HepG2 (cell line): ENCODE measurements around the gene SUN1. TPM values are rescaled to one million over a fixed set of nuclear protein-coding genes. Genes with fewer than 3 reads are reported as not detected.

Source experiments
- ATAC-seq: fragments of 200-7000 bp; cut with Tn5 transposase; 3 replicates; pipeline ENCODE4 v1.9.1; 2020; ENCODE audit warnings: mild to moderate bottlenecking, moderate library complexity
- BruUV-seq: library from RNA; stranded (reverse); fragments of 400-500 nt; replicated peaks from 2 replicates; lab custom pipeline; 2021; lab: Mats Ljungman, UMichigan
- CTCF ChIA-PET: fragments of 300-600 bp; formaldehyde crosslinking; extraction: SDS; loops from one replicate; lab custom pipeline; 2021; ENCODE audit warnings: low total read pairs, inconsistent platforms, low intra/inter-chr PET ratio; lab: Yijun Ruan, JAX
- POLR2A ChIA-PET: fragments of 350-600 bp; sonication (Branson Sonifier 250); formaldehyde crosslinking; loops from one replicate; lab custom pipeline; 2020; ENCODE audit warnings: antibody characterized with exemption, inconsistent platforms; lab: Yijun Ruan, JAX
- DNase-seq: peaks from one replicate; pipeline ENCODE4 v3.0.0-alpha.2; 2015; ENCODE audit warnings: low spot score
- FAIRE-seq: peaks from 3 replicates; lab custom pipeline; 2011; peaks lifted over from hg19 to GRCh38; lab: Jason Lieb, UNC
- H2AFZ ChIP-seq: one replicate; pipeline ENCODE4 v1.6.1; 2011; ENCODE audit warnings: low read length, inconsistent platforms
- H3K27ac ChIP-seq: fragments of 300-600 bp; 3 replicates; pipeline ENCODE4 v1.8.0; 2011; ENCODE audit warnings: mixed run types, mild to moderate bottlenecking, mixed read lengths, low read length, inconsistent platforms; ENCODE audit not compliant: insufficient read depth; ENCODE audit errors: extremely low read length
- H3K27me3 ChIP-seq, 2 experiments: fragments of 200-600 bp in 1 of 2; 2 replicates in 1 of 2; 3 replicates in 1 of 2; pipeline versions ENCODE4 v1.6.0 to v1.8.0; 2011; ENCODE audit warnings: low read length in 2 of 2, mild to moderate bottlenecking in 2 of 2, moderate library complexity in 2 of 2, inconsistent platforms in 1 of 2; ENCODE audit not compliant: insufficient read depth in 2 of 2, control insufficient read depth in 1 of 2
- H3K36me3 ChIP-seq, 2 experiments: fragments of 200-600 bp in 1 of 2; replicated peaks in 1 of 2; 2 replicates in 1 of 2; 3 replicates in 1 of 2; pipeline versions ENCODE4 v1.5.1 to v1.8.0; 2011; ENCODE audit warnings: low read length in 2 of 2, inconsistent platforms in 1 of 2; ENCODE audit not compliant: insufficient read depth in 2 of 2, control insufficient read depth in 1 of 2
- H3K4me1 ChIP-seq: 2 replicates; pipeline ENCODE4 v1.5.1; 2012; ENCODE audit warnings: low read length, inconsistent platforms; ENCODE audit not compliant: insufficient read depth
- H3K4me2 ChIP-seq: 2 replicates; pipeline ENCODE4 v1.6.0; 2011; ENCODE audit warnings: low read depth, low read length, inconsistent platforms
- H3K4me3 ChIP-seq, 3 experiments: fragments of 200-600 bp in 1 of 3; sonication (generic), shearing (Covaris generic) in 1 of 3; replicated peaks in 1 of 3; 2 replicates each; pipeline ENCODE4 v1.5.1; 2011 to 2016; ENCODE audit warnings: low read length in 3 of 3, inconsistent platforms in 2 of 3, low read depth in 2 of 3, mild to moderate bottlenecking in 2 of 3, control low read depth in 1 of 3, mixed read lengths in 1 of 3; ENCODE audit not compliant: insufficient read depth in 1 of 3
- H3K79me2 ChIP-seq: one replicate; pipeline ENCODE4 v1.6.1; 2011; ENCODE audit warnings: low read length, inconsistent platforms; ENCODE audit not compliant: insufficient read depth
- H3K9ac ChIP-seq: 2 replicates; pipeline ENCODE4 v1.6.0; 2011; ENCODE audit warnings: mild to moderate bottlenecking, low read depth, low read length, inconsistent platforms; ENCODE audit not compliant: insufficient read depth
- H3K9me3 ChIP-seq: 2 replicates; pipeline ENCODE4 v1.5.1; 2012; ENCODE audit warnings: mild to moderate bottlenecking, low read length
- H4K20me1 ChIP-seq: 2 replicates; pipeline ENCODE4 v1.6.0; 2011; ENCODE audit warnings: inconsistent platforms, mild to moderate bottlenecking, low read length, moderate library complexity; ENCODE audit not compliant: insufficient read depth
- CBX1 ChIP-seq: IDR thresholded peaks from one replicate; pipeline ENCODE4 v1.6.1; 2016; ENCODE audit warnings: antibody characterized with exemption, low read depth
- MBD4 ChIP-seq: IDR thresholded peaks from 2 replicates; pipeline ENCODE4 v1.6.1; 2012; ENCODE audit warnings: low read length, inconsistent platforms, borderline replicate concordance
- MED13 ChIP-seq: sonication (generic); formaldehyde crosslinking; IDR thresholded peaks from 2 replicates; pipeline ENCODE4 v1.5.0; 2020; ENCODE audit warnings: missing genetic modification reagents
- THRA ChIP-seq: sonication (generic); formaldehyde crosslinking; IDR thresholded peaks from 2 replicates; pipeline ENCODE4 v1.4.0; 2020; ENCODE audit warnings: missing genetic modification reagents, borderline replicate concordance
- WGBS: methylation state at CpG from one replicate; pipeline ENCODE4 v1.1.6; 2017; ENCODE audit warnings: low lambda C conversion rate; 5-methylcytosine and 5-hydroxymethylcytosine counted together
- in situ Hi-C: cut with HindIII; loops from 2 replicates; pipeline ENCODE4 v1.10.0; 2017; ENCODE audit warnings: low pct_unique_long_range_greater_than_20kb; ENCODE audit not compliant: extremely low pct_ligation_motif_present
- intact Hi-C: fragments of 100-400 bp; cut with micrococcal nuclease; formaldehyde crosslinking; loops from one replicate; pipeline ENCODE4 v1.10.0; 2022; ENCODE audit not compliant: unreplicated experiment
- polyA plus RNA-seq, 8 experiments: library from polyadenylated mRNA; depleted of rRNA in 3 of 8; stranded (reverse) in 7 of 8; unstranded in 1 of 8; fragments of >200 nt; fragmentation: Illumina TruSeq in 4 of 8; extraction: Trizol in 4 of 8; gene quantifications; 2 replicates each; pipeline versions ENCODE4 v1.2.1 to v1.2.3, GENCODE V29; 2011 to 2016; ENCODE audit warnings: low read depth in 4 of 8, missing spikeins in 1 of 8, mixed read lengths in 1 of 8; ENCODE audit not compliant: insufficient read depth in 1 of 8
- total RNA-seq, 5 experiments: library from RNA; depleted of rRNA; stranded (reverse); fragments of >200 nt; fragmentation: Illumina TruSeq; extraction: Trizol; gene quantifications; 2 replicates each; pipeline ENCODE4 v1.2.3, GENCODE V29; 2016; ENCODE audit warnings: low read depth in 1 of 5
- TF ChIP-seq, protein P1 (sequence below): sonication (generic); formaldehyde crosslinking; IDR thresholded peaks from 2 replicates; pipeline ENCODE4 v1.5.0; 2020; ENCODE audit warnings: mild to moderate bottlenecking, missing genetic modification reagents

The SUN1 gene
- total and polyA plus RNA-seq, 2 of the 13 experiments (the other 11 are each of a cell fraction or from before 2014, with no cell fraction given) = 47.0 to 126 TPM

GRCh38 chr7:791519-791918 is 40.8 kb upstream of the SUN1 start:
- Histone ChIP-seq H3K9ac (no peak overlapping the region), H3K79me2 (no peaks in the 10 kb centered on the region), H3K27ac (no peak overlapping the region), H3K36me3 (no peaks in the 10 kb centered on the region; a peak in 1 of 5 replicates), H3K4me3 (no peak overlapping the region), H3K9me3 (no peaks in the 10 kb centered on the region), H3K4me1 (no peaks in the 10 kb centered on the region), H3K4me2 (no peak overlapping the region), H2AFZ (no peak overlapping the region), H4K20me1 (no peaks in the 10 kb centered on the region), H3K27me3 (no peaks in the 10 kb centered on the region)
- TF ChIP-seq MBD4 (no peak), CBX1 (no peak), THRA (no peak), MED13 (CRISPR knock-in tag) (no peak)
- TF ChIP-seq, protein P1, sequence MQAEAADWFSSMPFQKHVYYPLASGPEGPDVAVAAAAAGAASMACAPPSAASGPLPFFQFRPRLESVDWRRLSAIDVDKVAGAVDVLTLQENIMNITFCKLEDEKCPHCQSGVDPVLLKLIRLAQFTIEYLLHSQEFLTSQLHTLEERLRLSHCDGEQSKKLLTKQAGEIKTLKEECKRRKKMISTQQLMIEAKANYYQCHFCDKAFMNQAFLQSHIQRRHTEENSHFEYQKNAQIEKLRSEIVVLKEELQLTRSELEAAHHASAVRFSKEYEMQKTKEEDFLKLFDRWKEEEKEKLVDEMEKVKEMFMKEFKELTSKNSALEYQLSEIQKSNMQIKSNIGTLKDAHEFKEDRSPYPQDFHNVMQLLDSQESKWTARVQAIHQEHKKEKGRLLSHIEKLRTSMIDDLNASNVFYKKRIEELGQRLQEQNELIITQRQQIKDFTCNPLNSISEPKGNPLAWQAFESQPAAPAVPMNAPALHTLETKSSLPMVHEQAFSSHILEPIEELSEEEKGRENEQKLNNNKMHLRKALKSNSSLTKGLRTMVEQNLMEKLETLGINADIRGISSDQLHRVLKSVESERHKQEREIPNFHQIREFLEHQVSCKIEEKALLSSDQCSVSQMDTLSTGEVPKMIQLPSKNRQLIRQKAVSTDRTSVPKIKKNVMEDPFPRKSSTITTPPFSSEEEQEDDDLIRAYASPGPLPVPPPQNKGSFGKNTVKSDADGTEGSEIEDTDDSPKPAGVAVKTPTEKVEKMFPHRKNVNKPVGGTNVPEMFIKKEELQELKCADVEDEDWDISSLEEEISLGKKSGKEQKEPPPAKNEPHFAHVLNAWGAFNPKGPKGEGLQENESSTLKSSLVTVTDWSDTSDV (CRISPR knock-in tag) = no peak
- 86% methylated on average over 5 of the region's 5 CpGs for WGBS
- intact Hi-C loops (no loop called here), in situ Hi-C loops (no loop called here)
- BruUV-seq = no TSS peak
- ChIA-PET POLR2A (no interaction called here), CTCF (no interaction called here)
- FAIRE-seq (no peak), DNase-seq (no peak), ATAC-seq (no peak)
